Measurements from ENCODE around the gene PLB1. TPM values are rescaled to one million over a fixed set of nuclear protein-coding genes. Genes with fewer than 3 reads are reported as not detected.

The PLB1 gene
- total RNA-seq, 1 donor from 2014 or later: 3.2 TPM

DNA sequence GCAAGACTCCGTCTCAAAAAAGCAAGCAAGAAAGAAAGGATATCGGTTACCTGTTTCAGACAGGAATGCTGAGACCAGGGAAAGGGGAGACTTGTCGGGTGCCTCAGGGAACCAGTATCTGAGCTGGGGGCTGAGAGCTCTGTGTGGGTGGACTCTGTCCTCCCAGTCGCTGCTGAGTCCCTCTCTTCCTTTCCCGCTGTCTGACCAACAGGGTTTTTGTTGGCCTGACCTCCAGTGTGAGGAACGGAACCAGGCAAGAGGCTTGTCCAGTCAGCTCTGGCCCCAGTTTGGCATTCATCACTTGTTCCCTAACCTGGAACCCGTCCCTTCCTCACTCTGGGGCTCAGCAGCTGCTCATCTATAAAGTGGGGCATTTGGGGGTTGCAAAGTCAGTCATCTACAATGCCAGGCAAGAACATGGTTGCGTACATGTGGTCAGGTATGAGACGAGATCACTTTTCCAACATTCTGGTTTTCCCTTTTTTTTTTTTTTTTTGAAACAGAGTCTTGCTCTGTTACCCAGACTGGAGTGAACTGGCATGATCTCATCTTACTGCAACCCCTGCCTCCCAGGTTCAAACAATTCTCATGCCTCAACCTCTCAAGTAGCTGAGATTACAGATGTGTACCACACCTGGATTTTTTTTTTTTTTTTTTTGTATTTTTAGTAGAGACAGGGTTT, 116.4 kb downstream of the PLB1 start:
- H3K36me3 Mint-ChIP-seq (ENCODE audit: low read depth, unreplicated experiment): peaks cover 4% of the 10 kb centered on the region
- no peak for DNase-seq (ENCODE audit: low spot score)
- no peak overlapping the region for H3K27ac Mint-ChIP-seq (ENCODE audit: unreplicated experiment)
- no peak overlapping the region for H3K4me3 Mint-ChIP-seq (ENCODE audit: unreplicated experiment)
- TF ChIP-seq, protein P1, sequence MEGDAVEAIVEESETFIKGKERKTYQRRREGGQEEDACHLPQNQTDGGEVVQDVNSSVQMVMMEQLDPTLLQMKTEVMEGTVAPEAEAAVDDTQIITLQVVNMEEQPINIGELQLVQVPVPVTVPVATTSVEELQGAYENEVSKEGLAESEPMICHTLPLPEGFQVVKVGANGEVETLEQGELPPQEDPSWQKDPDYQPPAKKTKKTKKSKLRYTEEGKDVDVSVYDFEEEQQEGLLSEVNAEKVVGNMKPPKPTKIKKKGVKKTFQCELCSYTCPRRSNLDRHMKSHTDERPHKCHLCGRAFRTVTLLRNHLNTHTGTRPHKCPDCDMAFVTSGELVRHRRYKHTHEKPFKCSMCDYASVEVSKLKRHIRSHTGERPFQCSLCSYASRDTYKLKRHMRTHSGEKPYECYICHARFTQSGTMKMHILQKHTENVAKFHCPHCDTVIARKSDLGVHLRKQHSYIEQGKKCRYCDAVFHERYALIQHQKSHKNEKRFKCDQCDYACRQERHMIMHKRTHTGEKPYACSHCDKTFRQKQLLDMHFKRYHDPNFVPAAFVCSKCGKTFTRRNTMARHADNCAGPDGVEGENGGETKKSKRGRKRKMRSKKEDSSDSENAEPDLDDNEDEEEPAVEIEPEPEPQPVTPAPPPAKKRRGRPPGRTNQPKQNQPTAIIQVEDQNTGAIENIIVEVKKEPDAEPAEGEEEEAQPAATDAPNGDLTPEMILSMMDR (IDR thresholded peaks at IDR 0.05; ENCODE audit: unreplicated experiment): no peak
- H3K9me3 Mint-ChIP-seq (ENCODE audit: unreplicated experiment): no peaks in the 10 kb centered on the region
- H3K27me3 Mint-ChIP-seq (ENCODE audit: unreplicated experiment): peaks cover 2% of the 10 kb centered on the region
- peaks cover 24% of the 10 kb centered on the region for H3K4me1 Mint-ChIP-seq (ENCODE audit: unreplicated experiment)

DNA sequence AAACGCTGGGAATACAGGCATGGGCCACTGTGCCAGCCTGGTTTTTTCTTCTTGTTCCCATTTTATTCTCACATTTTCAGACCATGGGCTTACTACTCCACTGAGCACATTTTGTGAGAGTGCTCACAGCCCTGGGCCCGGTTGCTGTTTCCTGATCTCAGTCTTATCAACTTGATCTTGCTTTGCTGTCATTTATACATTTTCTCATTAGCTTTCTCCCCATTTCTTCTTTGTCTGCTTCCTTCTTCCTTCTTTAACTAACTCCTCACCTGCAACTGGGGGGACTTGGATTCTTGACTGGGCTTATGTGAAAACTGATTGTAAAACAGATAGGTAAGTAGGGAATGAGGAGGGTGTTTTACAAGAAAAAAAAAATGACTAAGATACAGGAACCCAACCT, 117.3 kb downstream of the PLB1 start:
- DNase-seq (ENCODE audit: low spot score): no peak
- H3K27ac Mint-ChIP-seq (ENCODE audit: unreplicated experiment): no peak overlapping the region
- no peak overlapping the region for H3K4me3 Mint-ChIP-seq (ENCODE audit: unreplicated experiment)
- H3K36me3 Mint-ChIP-seq (ENCODE audit: low read depth, unreplicated experiment): peaks cover 4% of the 10 kb centered on the region
- peaks cover 20% of the 10 kb centered on the region for H3K4me1 Mint-ChIP-seq (ENCODE audit: unreplicated experiment)
- TF ChIP-seq, protein P1 (IDR thresholded peaks at IDR 0.05; ENCODE audit: unreplicated experiment): no peak
- peaks cover 2% of the 10 kb centered on the region for H3K27me3 Mint-ChIP-seq (ENCODE audit: unreplicated experiment)
- H3K9me3 Mint-ChIP-seq (ENCODE audit: unreplicated experiment): no peaks in the 10 kb centered on the region

DNA sequence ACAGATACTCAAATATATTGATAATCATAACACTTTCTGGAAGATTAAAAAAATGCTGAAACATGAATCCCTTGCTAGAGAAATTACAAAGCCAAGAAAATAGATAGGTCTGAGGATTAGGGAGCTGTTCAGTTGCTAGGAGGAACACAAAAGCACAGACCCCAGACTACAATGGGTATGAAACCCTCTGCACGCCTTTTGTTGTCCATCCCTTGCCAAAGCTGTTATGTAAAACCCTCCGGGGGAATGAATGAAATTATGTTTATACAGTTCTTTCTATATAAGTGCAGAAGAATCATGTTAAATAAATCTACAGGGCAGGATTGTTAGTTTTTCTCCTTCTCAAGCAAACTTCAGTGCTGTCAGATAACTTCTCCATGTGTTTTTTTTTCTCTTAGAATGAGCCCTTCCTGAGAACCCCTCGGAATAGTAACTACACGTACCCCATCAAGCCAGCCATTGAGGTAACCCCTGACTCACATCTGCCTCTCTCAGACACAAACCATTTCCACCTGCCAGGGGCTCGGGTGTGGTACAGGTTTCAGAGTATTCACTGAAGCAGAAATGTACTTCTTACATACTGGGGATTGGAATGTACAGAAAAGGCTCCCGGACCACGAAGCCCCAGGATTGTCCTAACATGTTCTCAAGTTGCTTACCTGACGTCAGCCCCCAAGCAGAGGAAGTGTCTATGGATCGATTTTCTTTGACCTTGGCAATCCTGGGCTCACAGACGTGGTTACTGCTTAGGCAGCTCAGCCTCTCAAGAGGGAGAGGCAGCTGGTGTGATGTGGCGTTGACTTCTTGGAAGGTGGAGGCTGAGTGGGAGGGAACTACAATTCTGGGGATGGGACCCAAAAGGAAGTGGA, 118.0 kb downstream of the PLB1 start:
- peaks cover 4% of the 10 kb centered on the region for H3K36me3 Mint-ChIP-seq (ENCODE audit: low read depth, unreplicated experiment)
- no peaks in the 10 kb centered on the region for H3K27me3 Mint-ChIP-seq (ENCODE audit: unreplicated experiment)
- H3K9me3 Mint-ChIP-seq (ENCODE audit: unreplicated experiment): no peaks in the 10 kb centered on the region
- DNase-seq (ENCODE audit: low spot score): no peak
- no peak overlapping the region for H3K4me3 Mint-ChIP-seq (ENCODE audit: unreplicated experiment)
- TF ChIP-seq, protein P1 (IDR thresholded peaks at IDR 0.05; ENCODE audit: unreplicated experiment): no peak
- H3K27ac Mint-ChIP-seq (ENCODE audit: unreplicated experiment): no peak overlapping the region
- peaks cover 15% of the 10 kb centered on the region for H3K4me1 Mint-ChIP-seq (ENCODE audit: unreplicated experiment)

DNA sequence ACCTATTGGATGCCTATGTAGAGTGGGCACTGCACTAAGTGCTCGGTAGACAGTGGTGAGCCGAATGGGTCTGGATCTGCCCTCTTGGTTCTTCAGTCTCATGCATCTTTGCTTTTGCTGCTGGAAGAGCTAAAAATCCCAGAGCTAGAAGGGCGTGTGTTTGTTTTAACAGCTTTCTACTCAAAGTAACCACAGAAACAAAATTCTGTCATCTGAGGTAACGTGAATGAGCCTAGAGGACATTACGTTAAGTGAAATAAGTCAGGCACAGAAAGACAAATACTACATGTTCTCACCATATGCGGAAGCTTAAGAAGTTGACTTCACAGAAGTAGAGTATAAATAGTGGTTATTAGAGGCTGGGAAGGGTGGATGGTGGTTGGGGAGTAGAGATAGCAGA, 119.8 kb downstream of the PLB1 start:
- H3K27me3 Mint-ChIP-seq (ENCODE audit: unreplicated experiment): peaks cover 2% of the 10 kb centered on the region
- no peaks in the 10 kb centered on the region for H3K9me3 Mint-ChIP-seq (ENCODE audit: unreplicated experiment)
- TF ChIP-seq, protein P1 (IDR thresholded peaks at IDR 0.05; ENCODE audit: unreplicated experiment): no peak
- H3K27ac Mint-ChIP-seq (ENCODE audit: unreplicated experiment): no peak overlapping the region
- DNase-seq (ENCODE audit: low spot score): no peak
- H3K4me1 Mint-ChIP-seq (ENCODE audit: unreplicated experiment): peaks cover 12% of the 10 kb centered on the region
- no peak overlapping the region for H3K4me3 Mint-ChIP-seq (ENCODE audit: unreplicated experiment)
- H3K36me3 Mint-ChIP-seq (ENCODE audit: low read depth, unreplicated experiment): peaks cover 3% of the 10 kb centered on the region
